Activated gamma-delta T cell (primary cell): ENCODE measurements around the gene BUB1B.

ENCODE experiments used
- DNase-seq: peaks from one replicate; lab custom pipeline; 2025; lab: John Stamatoyannopoulos, UW

BUB1B gene

DNA sequence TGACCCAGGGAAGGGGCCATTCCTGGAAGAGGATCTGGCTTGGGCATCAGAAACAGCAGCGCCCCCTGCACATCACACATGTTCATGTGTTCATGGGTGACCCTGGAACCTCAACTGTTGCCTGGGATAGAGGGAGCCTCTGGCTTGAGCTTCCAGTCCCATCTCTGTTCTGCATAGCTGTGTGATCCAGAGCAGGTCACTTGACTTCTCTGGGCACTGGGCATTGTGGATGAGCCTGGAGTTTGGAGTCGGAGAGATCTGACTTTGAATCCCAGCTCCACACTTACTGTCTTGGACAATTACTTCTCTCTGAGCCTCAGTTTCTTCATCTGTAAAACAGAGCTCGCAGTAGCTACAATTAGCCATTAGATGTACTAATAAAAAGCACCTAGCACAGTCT is 93.6 kb downstream of the BUB1B start:
- DNase-seq: no peak

GRCh38 chr15:40255033-40255432 is 94.2 kb downstream of the BUB1B start:
- no peak for DNase-seq

- DNase-seq: no peak
Observed at GRCh38 chr15:40256638-40257235, 95.9 kb downstream of the BUB1B start.

- no peak for DNase-seq
Observed at GRCh38 chr15:40257656-40258450, 97.0 kb downstream of the BUB1B start.

GRCh38 chr15:40258544-40258943 is 97.7 kb downstream of the BUB1B start:
- no peak for DNase-seq

GRCh38 chr15:40259021-40259420 is 98.2 kb downstream of the BUB1B start:
- no peak for DNase-seq

DNA sequence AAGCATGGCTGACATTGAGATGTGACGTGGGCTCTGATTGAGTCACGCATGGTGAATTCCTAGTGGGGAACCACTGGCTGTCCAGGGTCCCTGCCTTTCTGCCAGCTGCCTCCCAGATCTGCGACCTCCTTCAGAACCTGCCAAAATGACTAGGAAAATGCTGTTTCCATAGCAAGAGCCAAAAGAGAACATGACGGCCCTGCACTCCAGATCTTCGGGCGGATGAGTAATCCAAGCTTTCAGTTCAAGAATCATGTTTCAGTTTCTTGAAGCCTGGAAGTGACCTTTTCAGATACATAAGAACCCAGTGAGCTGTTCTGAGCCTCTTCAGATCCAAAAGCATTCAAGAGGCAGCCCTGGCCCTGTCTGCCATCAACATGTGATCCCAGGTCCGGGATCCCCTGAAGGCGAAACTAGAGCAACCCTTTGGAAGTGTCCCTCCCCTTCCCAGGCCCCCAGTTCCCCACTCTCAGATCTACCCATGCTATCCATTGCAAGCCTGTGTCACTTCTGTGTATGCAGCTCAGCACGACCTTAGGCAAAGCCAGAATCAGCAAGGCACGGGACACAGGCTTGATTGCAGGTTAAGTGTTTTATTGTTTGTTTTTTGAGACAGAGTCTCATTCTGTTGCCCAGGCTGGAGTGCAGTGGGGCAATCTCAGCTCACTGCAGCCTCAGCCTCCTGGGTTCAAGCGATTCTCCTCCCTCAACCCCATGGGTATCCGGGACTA is 102.3 kb downstream of the BUB1B start:
- no peak for DNase-seq

DNA sequence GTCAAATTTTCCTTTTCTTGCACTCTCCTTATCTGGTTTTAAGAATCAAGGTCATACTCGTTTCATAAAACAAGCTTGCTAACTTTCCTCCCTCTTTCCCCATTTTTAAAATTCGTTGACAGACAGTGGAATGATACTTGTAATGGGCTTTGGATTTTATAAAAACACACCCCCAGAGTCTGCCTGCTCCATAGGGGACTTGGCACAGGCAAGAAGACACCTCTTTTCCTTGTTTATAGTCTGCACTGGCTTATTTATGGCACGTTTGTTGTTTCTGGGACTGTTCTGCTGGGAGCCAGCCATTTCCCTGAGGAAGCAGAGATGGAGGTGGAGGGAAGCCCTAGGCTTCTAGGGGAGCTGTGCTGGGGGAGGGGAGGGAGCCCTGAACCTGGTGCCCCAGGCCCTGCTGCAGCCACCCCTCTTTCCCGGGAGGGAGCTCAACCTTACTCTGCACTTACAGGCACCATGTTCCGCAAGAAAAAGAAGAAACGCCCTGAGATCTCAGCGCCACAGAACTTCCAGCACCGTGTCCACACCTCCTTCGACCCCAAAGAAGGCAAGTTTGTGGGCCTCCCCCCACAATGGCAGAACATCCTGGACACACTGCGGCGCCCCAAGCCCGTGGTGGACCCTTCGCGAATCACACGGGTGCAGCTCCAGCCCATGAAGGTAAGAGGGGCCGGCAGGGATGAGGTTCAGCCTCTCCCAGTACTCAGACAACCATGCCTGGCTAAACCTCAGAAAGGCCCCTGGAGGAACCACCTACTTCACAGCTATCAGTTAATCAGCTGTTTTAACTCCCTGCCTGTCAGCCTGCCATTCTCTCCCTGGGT is 103.7 kb downstream of the BUB1B start:
- no peak for DNase-seq

DNA sequence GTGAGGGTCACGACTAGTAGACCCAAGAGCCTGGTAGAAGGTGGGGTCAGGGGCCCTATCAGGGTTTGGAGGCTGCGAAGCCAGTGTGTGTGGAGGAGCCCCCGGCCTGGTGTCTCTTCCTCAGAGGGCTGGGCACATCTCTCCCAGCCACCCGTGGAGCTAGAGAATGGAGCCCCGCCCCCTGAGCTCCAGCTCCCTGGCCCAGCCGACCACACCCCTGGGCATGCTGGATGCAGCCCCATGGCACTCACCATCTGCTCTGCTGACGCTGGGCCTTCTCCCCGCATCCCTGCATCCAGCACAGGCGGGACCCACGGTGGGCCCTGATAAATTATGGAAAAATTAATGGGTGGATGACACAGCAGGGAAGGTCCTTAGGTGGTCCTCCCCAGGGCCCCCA is 104.5 kb downstream of the BUB1B start:
- no peak for DNase-seq

GRCh38 chr15:40265875-40266274 is 105.0 kb downstream of the BUB1B start:
- no peak for DNase-seq

- DNase-seq: no peak
Observed at GRCh38 chr15:40266828-40267304, 106.0 kb downstream of the BUB1B start.

- DNase-seq: no peak
Observed at GRCh38 chr15:40267670-40268069, 106.8 kb downstream of the BUB1B start.

- no peak for DNase-seq
Observed at GRCh38 chr15:40269604-40270003, 108.7 kb downstream of the BUB1B start.

DNA sequence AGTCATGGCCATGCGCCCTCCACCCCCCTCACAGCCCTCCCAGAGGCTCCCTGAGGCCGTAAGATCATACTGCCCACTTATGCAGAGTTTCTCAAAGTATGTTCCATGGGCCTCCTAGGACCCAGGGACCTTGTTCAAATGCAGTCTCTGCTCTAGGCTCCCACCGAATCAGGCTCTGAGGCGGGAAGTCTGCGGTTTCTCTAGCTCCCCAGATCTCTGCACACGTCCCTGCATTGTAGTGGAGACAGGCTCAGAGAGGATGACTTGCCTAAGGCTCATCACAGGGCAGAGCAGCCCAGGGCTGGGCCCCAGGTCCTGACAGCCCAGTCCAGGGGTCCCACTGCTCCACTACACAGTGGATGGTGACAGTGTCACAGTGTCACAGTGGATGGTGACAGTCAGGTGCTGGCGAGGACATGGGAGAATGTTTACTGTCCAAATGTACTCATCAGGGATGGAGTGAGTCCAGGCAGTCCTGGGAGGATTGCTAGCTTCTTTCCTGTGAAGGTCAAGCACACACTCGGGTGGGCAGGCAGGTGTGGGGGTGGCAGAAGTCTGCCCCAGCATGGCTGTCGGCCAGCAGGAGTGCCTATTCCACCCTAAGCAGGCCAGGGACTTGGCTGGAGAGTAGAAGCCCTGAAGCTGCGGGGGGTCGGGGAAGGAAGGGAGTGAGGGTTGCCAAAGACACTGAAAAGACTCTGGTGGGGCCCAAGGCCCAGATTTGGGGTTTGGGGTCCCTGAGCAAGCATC is 109.6 kb downstream of the BUB1B start:
- no peak for DNase-seq
